ENCODE measurements around the gene ADCY4.

DNA sequence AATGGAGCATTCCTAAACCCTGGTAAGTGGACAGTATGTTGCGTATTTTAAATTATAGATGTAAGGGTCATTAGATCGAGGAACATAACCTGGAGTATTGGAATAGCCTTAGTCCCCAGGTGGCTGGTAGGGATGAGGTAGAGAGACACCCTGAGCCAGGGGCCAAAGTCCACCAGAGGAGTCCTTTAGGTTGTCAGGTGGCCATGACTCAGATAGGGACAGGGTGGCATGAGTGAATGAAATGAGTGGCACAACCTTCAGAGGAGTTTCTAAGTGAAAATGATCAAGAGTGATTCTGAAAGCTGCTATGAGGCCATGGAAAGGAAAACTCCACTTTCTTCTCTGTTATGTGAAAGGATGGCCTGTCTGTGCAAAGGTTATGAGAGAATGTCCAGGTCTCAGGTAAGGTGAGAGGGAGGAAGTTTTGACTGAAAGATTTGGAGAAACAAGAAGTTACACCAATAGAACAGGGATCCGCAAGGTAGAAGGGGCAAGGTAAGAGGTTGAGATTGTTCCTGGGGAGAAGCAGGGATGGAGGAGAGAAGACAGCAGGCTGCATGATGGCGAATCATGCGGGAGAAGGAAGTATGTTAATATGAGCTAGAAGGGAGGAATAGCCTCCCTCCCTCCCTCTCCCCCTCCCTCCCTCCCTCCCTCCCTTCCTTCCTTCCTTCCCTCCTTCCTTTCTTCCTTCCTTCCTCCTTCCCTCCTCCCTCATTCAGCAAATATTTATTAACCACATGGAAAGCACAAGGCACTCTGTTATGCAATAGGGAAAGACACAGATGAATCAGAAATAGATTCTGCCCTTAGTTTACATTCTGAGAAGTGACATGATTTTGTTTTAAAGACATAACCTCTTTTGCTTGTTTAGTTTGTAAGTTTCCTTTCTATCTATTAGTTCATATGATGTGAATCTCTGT lies 18.9 kb upstream of the ADCY4 start:
- TF ChIP-seq, protein P1, sequence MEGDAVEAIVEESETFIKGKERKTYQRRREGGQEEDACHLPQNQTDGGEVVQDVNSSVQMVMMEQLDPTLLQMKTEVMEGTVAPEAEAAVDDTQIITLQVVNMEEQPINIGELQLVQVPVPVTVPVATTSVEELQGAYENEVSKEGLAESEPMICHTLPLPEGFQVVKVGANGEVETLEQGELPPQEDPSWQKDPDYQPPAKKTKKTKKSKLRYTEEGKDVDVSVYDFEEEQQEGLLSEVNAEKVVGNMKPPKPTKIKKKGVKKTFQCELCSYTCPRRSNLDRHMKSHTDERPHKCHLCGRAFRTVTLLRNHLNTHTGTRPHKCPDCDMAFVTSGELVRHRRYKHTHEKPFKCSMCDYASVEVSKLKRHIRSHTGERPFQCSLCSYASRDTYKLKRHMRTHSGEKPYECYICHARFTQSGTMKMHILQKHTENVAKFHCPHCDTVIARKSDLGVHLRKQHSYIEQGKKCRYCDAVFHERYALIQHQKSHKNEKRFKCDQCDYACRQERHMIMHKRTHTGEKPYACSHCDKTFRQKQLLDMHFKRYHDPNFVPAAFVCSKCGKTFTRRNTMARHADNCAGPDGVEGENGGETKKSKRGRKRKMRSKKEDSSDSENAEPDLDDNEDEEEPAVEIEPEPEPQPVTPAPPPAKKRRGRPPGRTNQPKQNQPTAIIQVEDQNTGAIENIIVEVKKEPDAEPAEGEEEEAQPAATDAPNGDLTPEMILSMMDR (IDR thresholded peaks at IDR 0.05) = no peak
- no peak for TF ChIP-seq POLR2A (IDR thresholded peaks at IDR 0.05)

Measured in gastroesophageal sphincter (tissue), 3 donors.